Liver (tissue), 3 donors: ENCODE results near the gene ABCC5.

ENCODE experiments used
- CTCF ChIP-seq: fragments of 150-350 bp; IDR thresholded peaks from 2 replicates; pipeline ENCODE4 v1.5.1; 2017; ENCODE audit warnings: improper control_type of control experiment, low read depth, low read length; ENCODE audit not compliant: missing input control
- FOXA2 ChIP-seq: IDR thresholded peaks from 2 replicates; pipeline ENCODE4 v1.6.1; 2016; ENCODE audit warnings: antibody characterized with exemption
- HNF4A ChIP-seq, 2 donors: conservative IDR thresholded peaks; 2 replicates each; pipeline ENCODE4 v1.6.1; 2016; ENCODE audit warnings: antibody characterized with exemption in 2 of 2, mild to moderate bottlenecking in 2 of 2
- MAX ChIP-seq: IDR thresholded peaks from 2 replicates; pipeline ENCODE4 v1.6.1; 2016; ENCODE audit warnings: antibody characterized with exemption
- TAF1 ChIP-seq: conservative IDR thresholded peaks from 2 replicates; pipeline ENCODE4 v1.6.1; 2016; ENCODE audit warnings: antibody characterized with exemption, mild to moderate bottlenecking
- YY1 ChIP-seq: IDR thresholded peaks from 2 replicates; pipeline ENCODE4 v1.6.1; 2016; ENCODE audit warnings: antibody characterized with exemption, mild to moderate bottlenecking
- donor health status: healthy.
- donor health status: healthy.

- TF ChIP-seq CTCF: no peak
- TF ChIP-seq MAX: no peak
- TF ChIP-seq TAF1: no peak
- no peak for TF ChIP-seq FOXA2
- TF ChIP-seq YY1: no peak
- TF ChIP-seq HNF4A (conservative IDR thresholded peaks at IDR 0.05): no peak
These were observed 121.9 kb downstream of the ABCC5 start for GRCh38 chr3:183895774-183896173.
